ENCODE measurements around the gene CLEC18B.
"Not testable (repeated sequence)": the region's sequence is repeated elsewhere in the genome, so short reads cannot be mapped to it uniquely, and the experiment has no call there.

The CLEC18B gene

DNA sequence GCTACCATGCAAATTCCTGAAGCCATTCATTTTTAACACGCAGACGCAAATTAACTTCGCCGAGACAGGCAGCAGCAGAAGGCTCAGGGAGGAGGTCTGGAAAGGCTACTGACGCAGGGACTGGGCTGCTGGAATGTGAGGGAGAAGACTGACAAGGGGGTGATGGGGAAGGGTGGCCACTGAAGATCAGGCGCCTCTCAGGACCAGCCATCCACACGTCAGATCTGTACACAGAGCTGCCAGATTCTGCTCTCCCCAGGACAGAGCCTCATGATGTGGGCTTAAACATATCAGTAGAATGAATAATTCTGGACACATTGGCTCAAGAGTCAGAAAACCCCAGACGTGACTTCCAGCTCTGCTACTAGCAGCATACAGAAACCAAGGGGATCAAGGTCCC, 25.6 kb upstream of the CLEC18B start:
- H3K4me3 ChIP-seq (replicated peaks in 1 of 2; ENCODE audit: low read depth in 2 of 2, low read length in 2 of 2), result no peak overlapping the region
- TF ChIP-seq, protein P1, sequence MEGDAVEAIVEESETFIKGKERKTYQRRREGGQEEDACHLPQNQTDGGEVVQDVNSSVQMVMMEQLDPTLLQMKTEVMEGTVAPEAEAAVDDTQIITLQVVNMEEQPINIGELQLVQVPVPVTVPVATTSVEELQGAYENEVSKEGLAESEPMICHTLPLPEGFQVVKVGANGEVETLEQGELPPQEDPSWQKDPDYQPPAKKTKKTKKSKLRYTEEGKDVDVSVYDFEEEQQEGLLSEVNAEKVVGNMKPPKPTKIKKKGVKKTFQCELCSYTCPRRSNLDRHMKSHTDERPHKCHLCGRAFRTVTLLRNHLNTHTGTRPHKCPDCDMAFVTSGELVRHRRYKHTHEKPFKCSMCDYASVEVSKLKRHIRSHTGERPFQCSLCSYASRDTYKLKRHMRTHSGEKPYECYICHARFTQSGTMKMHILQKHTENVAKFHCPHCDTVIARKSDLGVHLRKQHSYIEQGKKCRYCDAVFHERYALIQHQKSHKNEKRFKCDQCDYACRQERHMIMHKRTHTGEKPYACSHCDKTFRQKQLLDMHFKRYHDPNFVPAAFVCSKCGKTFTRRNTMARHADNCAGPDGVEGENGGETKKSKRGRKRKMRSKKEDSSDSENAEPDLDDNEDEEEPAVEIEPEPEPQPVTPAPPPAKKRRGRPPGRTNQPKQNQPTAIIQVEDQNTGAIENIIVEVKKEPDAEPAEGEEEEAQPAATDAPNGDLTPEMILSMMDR (IDR thresholded peaks at IDR 0.05; ENCODE audit: low read depth, low read length), result no peak
- no peak for DNase-seq (ENCODE audit: low read depth in 2 of 2)

DNA sequence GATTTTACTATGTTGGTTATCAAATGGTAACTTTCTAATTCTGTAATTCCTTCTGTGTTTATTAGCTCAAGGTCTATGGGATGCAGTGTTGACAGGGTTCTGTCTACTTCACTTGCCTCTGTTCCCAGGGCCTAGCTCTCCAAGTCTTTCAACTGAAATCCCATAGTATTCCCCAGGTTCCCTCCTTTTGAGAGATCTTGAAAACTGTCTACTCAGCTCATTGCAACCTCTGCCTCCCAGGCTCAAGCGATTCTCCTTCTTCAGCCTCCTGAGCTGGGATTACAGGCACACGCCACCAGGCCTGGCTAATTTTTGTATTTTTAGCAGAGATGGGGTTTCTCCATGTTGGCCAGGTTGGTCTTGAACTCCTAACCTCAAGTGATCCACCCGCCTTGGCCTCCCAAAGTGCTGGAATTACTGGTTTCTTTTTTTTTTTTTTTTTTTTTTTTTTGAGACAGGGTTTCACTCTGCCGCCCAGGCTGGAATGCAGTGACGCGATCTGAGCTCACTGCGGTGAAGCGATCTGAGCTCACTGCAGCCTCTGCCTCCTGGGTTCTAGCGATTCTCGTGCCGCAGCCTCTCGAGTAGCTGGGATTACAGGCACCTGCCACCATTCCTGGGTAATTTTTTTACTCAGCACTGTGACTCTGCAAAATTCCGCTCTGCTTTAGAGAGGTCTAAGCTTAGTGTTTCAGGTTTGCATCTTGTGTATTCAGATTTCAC, 22.5 kb upstream of the CLEC18B start:
- not testable (repeated sequence) for H3K4me3 ChIP-seq (replicated peaks in 1 of 2; ENCODE audit: low read depth in 2 of 2, low read length in 2 of 2); DNase-seq (ENCODE audit: low read depth in 2 of 2)

DNA sequence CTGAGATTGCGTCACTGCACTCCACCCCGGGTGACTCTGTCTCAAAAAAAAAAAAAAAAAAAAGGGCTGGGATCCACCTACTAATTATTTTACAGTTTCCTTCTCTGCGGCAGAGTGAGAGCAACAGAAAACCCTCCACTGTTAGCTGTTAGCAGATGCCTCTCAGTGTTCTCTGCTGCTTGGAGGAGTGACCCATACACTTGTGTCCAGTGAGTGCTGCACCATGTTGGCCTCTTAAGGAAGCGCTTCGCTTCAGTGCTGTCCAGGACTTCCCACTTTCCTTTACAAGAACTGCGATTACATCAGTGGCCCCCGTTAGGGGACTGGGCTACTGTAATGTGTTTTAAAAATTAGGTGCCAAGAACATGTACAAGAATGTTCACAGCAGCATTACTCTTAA, 18.4 kb upstream of the CLEC18B start:
- TF ChIP-seq, protein P1 (IDR thresholded peaks at IDR 0.05; ENCODE audit: low read depth, low read length), result no peak
- no peak for DNase-seq (ENCODE audit: low read depth in 2 of 2)
- H3K4me3 ChIP-seq (replicated peaks in 1 of 2; ENCODE audit: low read depth in 2 of 2, low read length in 2 of 2), result no peak overlapping the region

DNA sequence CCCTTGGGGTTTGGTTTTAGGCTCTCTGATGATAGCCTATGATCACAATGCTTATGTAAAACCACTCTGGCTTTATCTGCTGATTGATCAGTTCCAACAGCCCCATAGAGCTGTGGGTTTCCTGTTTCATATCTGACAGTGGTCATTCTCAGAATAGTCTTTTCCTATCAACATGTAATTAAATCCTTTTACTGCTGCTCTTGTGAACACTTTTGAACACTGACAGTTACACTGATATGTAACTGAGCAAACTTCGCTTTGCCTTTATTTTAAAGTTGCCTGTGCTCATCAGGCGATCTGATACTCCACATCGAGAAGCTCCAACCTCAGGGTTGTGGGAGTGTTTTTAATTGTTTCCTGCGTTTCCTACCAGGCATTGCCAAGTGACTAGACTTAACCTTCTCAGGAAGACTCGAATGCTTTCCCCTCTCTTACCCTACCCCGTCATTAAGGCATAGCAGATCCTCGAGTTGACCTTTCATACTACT, 17.3 kb upstream of the CLEC18B start:
- no peak for DNase-seq (ENCODE audit: low read depth in 2 of 2)
- H3K4me3 ChIP-seq (replicated peaks in 1 of 2; ENCODE audit: low read depth in 2 of 2, low read length in 2 of 2), result no peak overlapping the region
- TF ChIP-seq, protein P1 (IDR thresholded peaks at IDR 0.05; ENCODE audit: low read depth, low read length), result no peak

DNA sequence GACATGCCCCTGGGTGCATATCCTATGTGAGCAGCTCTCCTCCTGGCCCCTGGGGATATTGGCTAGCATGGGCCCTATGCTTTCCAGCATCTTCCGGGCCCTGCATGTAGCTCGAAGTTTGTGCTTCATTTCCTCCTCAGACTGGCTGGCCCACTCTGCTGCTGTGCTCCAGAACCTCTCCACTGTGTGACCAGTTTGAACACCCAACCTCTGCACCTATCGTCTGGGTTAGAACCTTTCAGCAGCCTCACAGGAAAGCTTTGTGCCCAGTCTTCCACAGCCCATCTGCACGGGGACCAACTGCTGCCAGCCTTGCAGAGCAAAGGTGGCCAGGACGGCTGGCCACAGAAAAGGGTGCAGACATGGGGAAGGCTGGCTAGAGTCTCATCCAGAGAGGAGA, 10.2 kb upstream of the CLEC18B start:
- DNase-seq (ENCODE audit: low read depth in 2 of 2), result no peak
- no peak overlapping the region for H3K4me3 ChIP-seq (replicated peaks in 1 of 2; ENCODE audit: low read depth in 2 of 2, low read length in 2 of 2)
- TF ChIP-seq, protein P1 (IDR thresholded peaks at IDR 0.05; ENCODE audit: low read depth, low read length), result no peak

DNA sequence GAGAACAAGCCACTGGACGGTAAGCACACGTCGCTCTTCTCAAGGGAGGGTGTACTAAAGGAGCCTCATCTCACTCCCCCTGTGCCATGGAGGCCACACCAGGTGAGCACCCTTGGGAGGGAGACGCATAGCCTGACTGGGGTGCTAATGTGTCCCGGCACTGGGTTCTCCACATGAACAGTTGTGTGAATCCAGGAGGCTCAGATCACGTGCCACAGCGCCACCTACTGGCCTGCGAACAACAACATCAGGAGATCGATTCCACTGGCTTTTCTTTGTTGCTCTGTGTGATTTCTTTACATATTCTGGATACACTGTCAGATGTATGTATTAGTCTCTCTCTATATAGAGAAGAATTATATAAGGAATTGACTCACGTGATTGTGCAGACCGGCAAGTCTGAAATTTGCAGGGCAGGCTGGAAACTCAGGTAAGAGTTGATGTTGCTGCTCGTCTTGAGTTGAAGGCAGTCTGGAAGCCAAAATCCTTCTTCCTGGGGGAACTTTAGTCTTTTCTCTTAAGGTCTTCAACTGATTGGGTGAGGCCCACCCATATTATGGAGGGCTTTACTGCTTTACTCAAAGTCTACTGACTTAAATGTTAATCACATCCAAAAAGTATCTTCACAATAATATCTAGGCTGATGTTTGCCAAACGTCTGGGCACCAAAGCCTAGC, 8.9 kb upstream of the CLEC18B start:
- H3K4me3 ChIP-seq (replicated peaks in 1 of 2; ENCODE audit: low read depth in 2 of 2, low read length in 2 of 2), result not testable (repeated sequence)
- TF ChIP-seq, protein P1 (IDR thresholded peaks at IDR 0.05; ENCODE audit: low read depth, low read length), result peak; percentile 53
- peak; percentile 33 to 52 for DNase-seq (ENCODE audit: low read depth in 2 of 2)

DNA sequence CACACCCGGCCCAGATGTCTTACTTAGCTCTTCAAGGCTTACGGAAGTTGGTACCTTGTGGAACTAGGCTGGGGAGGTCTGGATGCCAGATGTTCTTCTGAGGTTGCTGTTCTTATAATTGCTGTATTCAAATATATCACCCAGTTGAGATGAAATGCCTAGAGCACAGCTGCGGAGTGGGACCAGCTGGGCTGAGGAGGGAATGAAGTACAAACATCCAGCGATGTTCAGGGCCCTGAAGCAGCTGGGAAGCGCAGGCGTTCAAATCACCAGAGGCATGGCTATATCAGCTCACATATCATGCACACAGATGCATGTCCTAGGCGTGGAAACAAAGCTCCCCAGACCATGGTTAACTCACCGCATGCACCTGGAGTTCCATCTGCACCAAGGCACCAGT, 7.2 kb upstream of the CLEC18B start:
- not testable (repeated sequence) for DNase-seq (ENCODE audit: low read depth in 2 of 2); H3K4me3 ChIP-seq (replicated peaks in 1 of 2; ENCODE audit: low read depth in 2 of 2, low read length in 2 of 2)

DNA sequence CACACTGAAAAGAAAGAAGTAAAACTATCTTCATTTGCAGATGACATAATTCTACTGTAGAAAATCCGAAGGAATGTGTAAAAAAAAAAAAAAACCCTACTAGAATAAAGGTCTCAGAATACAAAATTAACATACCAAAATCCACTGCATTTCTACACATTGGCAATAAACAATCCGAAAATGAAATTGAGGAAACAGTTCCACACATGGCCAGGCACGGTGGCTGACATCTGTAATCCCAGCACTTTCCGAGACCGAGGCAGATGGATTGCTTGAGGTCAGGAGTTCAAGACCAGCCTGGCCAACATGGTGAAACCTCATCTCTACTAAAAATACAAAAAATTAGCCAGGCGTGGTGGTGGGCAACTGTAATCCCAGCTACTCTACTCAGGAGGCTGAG, 4.5 kb upstream of the CLEC18B start:
- DNase-seq (ENCODE audit: low read depth in 2 of 2), result not testable (repeated sequence)

DNA sequence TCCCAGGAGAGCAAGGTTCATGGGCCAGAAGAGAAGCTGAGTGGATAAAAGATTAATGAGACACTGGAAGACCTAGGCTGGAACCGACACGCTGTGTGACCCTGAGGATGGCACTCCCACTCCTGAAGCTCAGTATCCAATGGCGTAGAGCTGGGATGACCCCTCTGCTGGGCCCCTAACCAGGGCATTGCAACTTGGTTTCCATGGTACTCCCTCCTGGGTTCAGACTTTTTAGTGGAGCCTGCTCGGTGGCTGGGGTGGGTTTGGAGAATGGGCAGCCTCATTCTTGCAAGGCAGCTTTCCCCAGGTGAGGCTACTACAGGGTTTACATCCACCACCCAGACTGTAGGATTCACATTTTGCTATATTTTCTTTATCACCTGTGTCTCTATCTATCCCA, 2.4 kb upstream of the CLEC18B start:
- not testable (repeated sequence) for DNase-seq (ENCODE audit: low read depth in 2 of 2); H3K4me3 ChIP-seq (replicated peaks in 1 of 2; ENCODE audit: low read depth in 2 of 2, low read length in 2 of 2)

More for the DNA sequence above, 4.5 kb upstream of the CLEC18B start:
- not testable (repeated sequence) for H3K4me3 ChIP-seq (replicated peaks in 1 of 2; ENCODE audit: low read depth in 2 of 2, low read length in 2 of 2)

DNA sequence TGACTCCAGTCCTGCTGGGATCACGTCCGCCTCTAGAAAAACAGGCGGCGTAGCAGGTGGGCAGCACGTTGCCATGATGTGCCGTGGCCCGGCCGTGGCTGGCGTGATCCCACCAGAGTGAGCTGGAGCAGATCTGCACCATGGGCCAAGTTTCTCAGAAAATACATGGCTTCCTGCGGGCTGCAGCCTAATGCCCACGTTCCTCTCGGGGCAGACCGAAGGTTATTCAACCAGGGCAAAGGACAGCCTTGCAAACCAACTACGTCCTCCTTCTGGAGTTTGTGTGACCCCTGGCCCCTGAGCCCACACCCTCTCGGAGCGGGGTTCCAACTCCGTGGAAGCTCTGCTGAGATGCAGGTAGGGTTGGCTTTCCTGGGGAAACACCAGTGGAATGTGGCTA, 808 bp upstream of the CLEC18B start:
- not testable (repeated sequence) for H3K4me3 ChIP-seq (replicated peaks in 1 of 2; ENCODE audit: low read depth in 2 of 2, low read length in 2 of 2); DNase-seq (ENCODE audit: low read depth in 2 of 2)

DNA sequence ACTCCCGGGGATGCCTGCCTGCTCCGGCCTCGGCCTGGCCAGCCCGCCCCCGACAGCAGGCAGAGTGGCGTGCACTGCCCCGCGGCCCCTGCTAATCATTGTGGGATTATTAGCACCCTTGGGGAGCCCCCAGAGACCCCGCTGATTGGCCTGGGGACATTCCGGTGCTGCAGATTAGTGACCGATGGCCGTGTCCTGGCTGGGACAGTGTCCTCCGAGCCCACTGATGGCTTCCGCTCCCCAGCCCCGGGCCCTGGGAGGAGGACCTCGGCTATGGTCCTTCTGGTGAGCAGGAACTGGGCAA, 156 bp upstream of the CLEC18B start:
- DNase-seq (ENCODE audit: low read depth in 2 of 2); H3K4me3 ChIP-seq (replicated peaks in 1 of 2; ENCODE audit: low read depth in 2 of 2, low read length in 2 of 2): not testable (repeated sequence)

DNA sequence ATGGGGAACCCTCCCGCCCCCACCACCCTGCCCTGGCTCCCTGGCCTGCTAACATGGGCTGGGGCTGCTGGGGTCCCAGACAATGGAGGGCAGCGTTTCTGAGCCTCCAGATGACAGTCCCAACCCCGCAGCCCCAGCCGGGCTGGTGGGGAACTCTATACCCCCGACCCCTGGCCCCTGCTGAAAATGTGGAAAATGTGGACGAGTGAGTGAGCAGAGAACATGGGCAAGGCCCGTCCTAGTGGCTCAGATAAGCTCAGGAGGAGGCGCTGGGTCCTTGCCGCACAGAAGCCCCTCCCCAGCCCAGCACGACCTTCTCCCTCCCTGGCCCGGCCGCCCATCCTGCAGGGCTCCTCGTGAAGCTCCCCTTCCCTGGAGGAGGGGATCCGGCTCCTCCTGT, 1.5 kb downstream of the CLEC18B start:
- DNase-seq (ENCODE audit: low read depth in 2 of 2); H3K4me3 ChIP-seq (replicated peaks in 1 of 2; ENCODE audit: low read depth in 2 of 2, low read length in 2 of 2): not testable (repeated sequence)

Measured in cardiac fibroblast (primary cell).